HepG2 (cell line): Measurements from ENCODE around the gene LEUTX. TPM values are rescaled to one million over a fixed set of nuclear protein-coding genes. Genes with fewer than 3 reads are reported as not detected.

ENCODE experiments used
- ATAC-seq: fragments of 200-7000 bp; cut with Tn5 transposase; 3 replicates; pipeline ENCODE4 v1.9.1; 2020; ENCODE audit warnings: mild to moderate bottlenecking, moderate library complexity
- BruUV-seq: library from RNA; stranded (reverse); fragments of 400-500 nt; replicated peaks from 2 replicates; lab custom pipeline; 2021; lab: Mats Ljungman, UMichigan
- CTCF ChIA-PET: fragments of 300-600 bp; formaldehyde crosslinking; extraction: SDS; loops from one replicate; lab custom pipeline; 2021; ENCODE audit warnings: low total read pairs, inconsistent platforms, low intra/inter-chr PET ratio; lab: Yijun Ruan, JAX
- POLR2A ChIA-PET: fragments of 350-600 bp; sonication (Branson Sonifier 250); formaldehyde crosslinking; loops from one replicate; lab custom pipeline; 2020; ENCODE audit warnings: antibody characterized with exemption, inconsistent platforms; lab: Yijun Ruan, JAX
- DNase-seq: peaks from one replicate; pipeline ENCODE4 v3.0.0-alpha.2; 2015; ENCODE audit warnings: low spot score
- FAIRE-seq: peaks from 3 replicates; lab custom pipeline; 2011; peaks lifted over from hg19 to GRCh38; lab: Jason Lieb, UNC
- H2AFZ ChIP-seq: one replicate; pipeline ENCODE4 v1.6.1; 2011; ENCODE audit warnings: low read length, inconsistent platforms
- H3K27ac ChIP-seq: fragments of 300-600 bp; 3 replicates; pipeline ENCODE4 v1.8.0; 2011; ENCODE audit warnings: mixed run types, mild to moderate bottlenecking, mixed read lengths, low read length, inconsistent platforms; ENCODE audit not compliant: insufficient read depth; ENCODE audit errors: extremely low read length
- H3K27me3 ChIP-seq, 2 experiments: fragments of 200-600 bp in 1 of 2; 2 replicates in 1 of 2; 3 replicates in 1 of 2; pipeline versions ENCODE4 v1.6.0 to v1.8.0; 2011; ENCODE audit warnings: low read length in 2 of 2, mild to moderate bottlenecking in 2 of 2, moderate library complexity in 2 of 2, inconsistent platforms in 1 of 2; ENCODE audit not compliant: insufficient read depth in 2 of 2, control insufficient read depth in 1 of 2
- H3K36me3 ChIP-seq, 2 experiments: fragments of 200-600 bp in 1 of 2; replicated peaks in 1 of 2; 2 replicates in 1 of 2; 3 replicates in 1 of 2; pipeline versions ENCODE4 v1.5.1 to v1.8.0; 2011; ENCODE audit warnings: low read length in 2 of 2, inconsistent platforms in 1 of 2; ENCODE audit not compliant: insufficient read depth in 2 of 2, control insufficient read depth in 1 of 2
- H3K4me1 ChIP-seq: 2 replicates; pipeline ENCODE4 v1.5.1; 2012; ENCODE audit warnings: low read length, inconsistent platforms; ENCODE audit not compliant: insufficient read depth
- H3K4me2 ChIP-seq: 2 replicates; pipeline ENCODE4 v1.6.0; 2011; ENCODE audit warnings: low read depth, low read length, inconsistent platforms
- H3K4me3 ChIP-seq, 3 experiments: fragments of 200-600 bp in 1 of 3; sonication (generic), shearing (Covaris generic) in 1 of 3; replicated peaks in 1 of 3; 2 replicates each; pipeline ENCODE4 v1.5.1; 2011 to 2016; ENCODE audit warnings: low read length in 3 of 3, inconsistent platforms in 2 of 3, low read depth in 2 of 3, mild to moderate bottlenecking in 2 of 3, control low read depth in 1 of 3, mixed read lengths in 1 of 3; ENCODE audit not compliant: insufficient read depth in 1 of 3
- H3K79me2 ChIP-seq: one replicate; pipeline ENCODE4 v1.6.1; 2011; ENCODE audit warnings: low read length, inconsistent platforms; ENCODE audit not compliant: insufficient read depth
- H3K9ac ChIP-seq: 2 replicates; pipeline ENCODE4 v1.6.0; 2011; ENCODE audit warnings: mild to moderate bottlenecking, low read depth, low read length, inconsistent platforms; ENCODE audit not compliant: insufficient read depth
- H3K9me3 ChIP-seq: 2 replicates; pipeline ENCODE4 v1.5.1; 2012; ENCODE audit warnings: mild to moderate bottlenecking, low read length
- H4K20me1 ChIP-seq: 2 replicates; pipeline ENCODE4 v1.6.0; 2011; ENCODE audit warnings: inconsistent platforms, mild to moderate bottlenecking, low read length, moderate library complexity; ENCODE audit not compliant: insufficient read depth
- DZIP1 ChIP-seq: sonication (generic); formaldehyde crosslinking; IDR thresholded peaks from 2 replicates; pipeline ENCODE4 v1.5.0; 2020; ENCODE audit warnings: mild to moderate bottlenecking, missing genetic modification reagents
- FOXA3 ChIP-seq: IDR thresholded peaks from 2 replicates; pipeline ENCODE4 v1.6.1; 2016; ENCODE audit warnings: missing genetic modification reagents, missing compliant biosample characterization
- GRHL1 ChIP-seq: sonication (generic); formaldehyde crosslinking; conservative IDR thresholded peaks from 2 replicates; pipeline ENCODE4 v1.8.0; 2022; ENCODE audit warnings: missing genetic modification reagents
- JUNB ChIP-seq: sonication (generic); formaldehyde crosslinking; IDR thresholded peaks from 2 replicates; pipeline ENCODE4 v1.8.0; 2022; ENCODE audit warnings: missing genetic modification reagents, mild to moderate bottlenecking, borderline replicate concordance
- ZBTB1 ChIP-seq: sonication (generic); formaldehyde crosslinking; IDR thresholded peaks from 2 replicates; pipeline ENCODE4 v1.4.0; 2020; ENCODE audit warnings: missing genetic modification reagents, borderline replicate concordance
- ZBTB39 ChIP-seq: sonication (generic); formaldehyde crosslinking; IDR thresholded peaks from 2 replicates; pipeline ENCODE4 v1.5.0; 2020; ENCODE audit warnings: missing genetic modification reagents
- ZFP90 ChIP-seq: sonication (generic); formaldehyde crosslinking; IDR thresholded peaks from 2 replicates; pipeline ENCODE4 v1.8.0; 2022; ENCODE audit warnings: missing genetic modification reagents, mild to moderate bottlenecking, inconsistent platforms, borderline replicate concordance
- ZNF207 ChIP-seq: fragments of 450-650 bp; IDR thresholded peaks from 2 replicates; pipeline ENCODE4 v1.6.1; 2016; ENCODE audit warnings: antibody characterized with exemption, borderline replicate concordance
- ZSCAN29 ChIP-seq: sonication (generic); formaldehyde crosslinking; conservative IDR thresholded peaks from 2 replicates; pipeline ENCODE4 v1.4.0; 2020; ENCODE audit warnings: mild to moderate bottlenecking, missing genetic modification reagents
- WGBS: methylation state at CpG from one replicate; pipeline ENCODE4 v1.1.6; 2017; ENCODE audit warnings: low lambda C conversion rate; 5-methylcytosine and 5-hydroxymethylcytosine counted together
- in situ Hi-C: cut with HindIII; loops from 2 replicates; pipeline ENCODE4 v1.10.0; 2017; ENCODE audit warnings: low pct_unique_long_range_greater_than_20kb; ENCODE audit not compliant: extremely low pct_ligation_motif_present
- intact Hi-C: fragments of 100-400 bp; cut with micrococcal nuclease; formaldehyde crosslinking; loops from one replicate; pipeline ENCODE4 v1.10.0; 2022; ENCODE audit not compliant: unreplicated experiment
- polyA plus RNA-seq, 8 experiments: library from polyadenylated mRNA; depleted of rRNA in 3 of 8; stranded (reverse) in 7 of 8; unstranded in 1 of 8; fragments of >200 nt; fragmentation: Illumina TruSeq in 4 of 8; extraction: Trizol in 4 of 8; gene quantifications; 2 replicates each; pipeline versions ENCODE4 v1.2.1 to v1.2.3, GENCODE V29; 2011 to 2016; ENCODE audit warnings: low read depth in 4 of 8, missing spikeins in 1 of 8, mixed read lengths in 1 of 8; ENCODE audit not compliant: insufficient read depth in 1 of 8
- total RNA-seq, 5 experiments: library from RNA; depleted of rRNA; stranded (reverse); fragments of >200 nt; fragmentation: Illumina TruSeq; extraction: Trizol; gene quantifications; 2 replicates each; pipeline ENCODE4 v1.2.3, GENCODE V29; 2016; ENCODE audit warnings: low read depth in 1 of 5

Gene LEUTX
- total and polyA plus RNA-seq, 2 of the 13 experiments (the other 11 are each of a cell fraction or from before 2014, with no cell fraction given), result not detected

GRCh38 chr19:39817888-39818561 is 39.4 kb downstream of the LEUTX start:
- Histone ChIP-seq H3K36me3 (no peaks in the 10 kb centered on the region), H3K4me3 (no peak overlapping the region), H3K9ac (no peak overlapping the region), H2AFZ (no peak overlapping the region), H3K9me3 (no peaks in the 10 kb centered on the region), H3K27ac (no peak overlapping the region), H3K27me3 (no peaks in the 10 kb centered on the region; a peak in 1 of 5 replicates), H4K20me1 (no peaks in the 10 kb centered on the region), H3K4me1 (no peaks in the 10 kb centered on the region), H3K79me2 (no peaks in the 10 kb centered on the region), H3K4me2 (no peak overlapping the region)
- intact Hi-C loops, result no loop called here
- FAIRE-seq, result no peak
- BruUV-seq, result no TSS peak
- TF ChIP-seq JUNB (CRISPR knock-in tag), result no peak
- TF ChIP-seq GRHL1 (CRISPR knock-in tag), result no peak
- no peak for TF ChIP-seq ZSCAN29 (CRISPR knock-in tag)
- TF ChIP-seq ZNF207, result no peak
- TF ChIP-seq ZBTB1 (CRISPR knock-in tag), result no peak
- no peak for TF ChIP-seq FOXA3 (CRISPR knock-in tag)
- TF ChIP-seq DZIP1 (CRISPR knock-in tag), result no peak
- TF ChIP-seq ZBTB39, result no peak
- no peak for TF ChIP-seq ZFP90 (CRISPR knock-in tag)
- in situ Hi-C loops, result no loop called here
- POLR2A ChIA-PET, result no interaction called here
- WGBS, result 69% methylated on average over 10 of the region's 12 CpGs
- no peak for DNase-seq
- CTCF ChIA-PET, result no interaction called here
- ATAC-seq, result no peak
